H9 (cell line): ENCODE results near the gene TYMP. TPM values are rescaled to one million over a fixed set of nuclear protein-coding genes. Genes with fewer than 3 reads are reported as not detected.

ENCODE experiments used
- DNase-seq: peaks from one replicate; pipeline ENCODE4 v3.0.0-alpha.2; 2017
- H2AFZ ChIP-seq: one replicate; pipeline ENCODE4 v1.6.1; 2013; ENCODE audit warnings: mild to moderate bottlenecking, low read length, control low read depth, moderate library complexity
- H2AK5ac ChIP-seq: 2 replicates; pipeline ENCODE4 v1.6.1; 2013; ENCODE audit warnings: low read length, control low read depth, mixed read lengths; ENCODE audit not compliant: insufficient read length
- H2BK120ac ChIP-seq: one replicate; pipeline ENCODE4 v1.6.1; 2013; ENCODE audit warnings: low read depth, mild to moderate bottlenecking, low read length, control low read depth, inconsistent platforms; ENCODE audit not compliant: poor library complexity, severe bottlenecking
- H2BK12ac ChIP-seq: 2 replicates; pipeline ENCODE4 v1.6.1; 2013; ENCODE audit warnings: low read length, control low read depth, mixed read lengths, low read depth; ENCODE audit not compliant: insufficient read length
- H2BK15ac ChIP-seq: 2 replicates; pipeline ENCODE4 v1.6.1; 2013; ENCODE audit warnings: low read depth, low read length, control low read depth
- H2BK20ac ChIP-seq: one replicate; pipeline ENCODE4 v1.6.1; 2013; ENCODE audit warnings: low read depth, mild to moderate bottlenecking, low read length, control low read depth, inconsistent platforms; ENCODE audit not compliant: poor library complexity, severe bottlenecking
- H2BK5ac ChIP-seq: 2 replicates; pipeline ENCODE4 v1.6.1; 2013; ENCODE audit warnings: low read length, control low read depth, mixed read lengths; ENCODE audit not compliant: insufficient read length
- H3K14ac ChIP-seq: 2 replicates; pipeline ENCODE4 v1.6.1; 2013; ENCODE audit warnings: low read length, control low read depth; ENCODE audit not compliant: insufficient read depth
- H3K18ac ChIP-seq: 2 replicates; pipeline ENCODE4 v1.6.1; 2013; ENCODE audit warnings: low read depth, mild to moderate bottlenecking, mixed read lengths, low read length, control low read depth; ENCODE audit not compliant: insufficient read length
- H3K23ac ChIP-seq: 2 replicates; pipeline ENCODE4 v1.6.1; 2013; ENCODE audit warnings: low read length, control low read depth, mixed read lengths, low read depth; ENCODE audit not compliant: insufficient read length
- H3K23me2 ChIP-seq: 2 replicates; pipeline ENCODE4 v1.6.1; 2013; ENCODE audit warnings: low read depth, mild to moderate bottlenecking, mixed read lengths, low read length, control low read depth; ENCODE audit not compliant: insufficient read length, poor library complexity, severe bottlenecking
- H3K27ac ChIP-seq: 2 replicates; pipeline ENCODE4 v1.5.1; 2013; ENCODE audit warnings: low read length, control low read depth, mixed read lengths, low read depth; ENCODE audit not compliant: insufficient read length
- H3K27me3 ChIP-seq: 2 replicates; pipeline ENCODE4 v1.6.1; 2013; ENCODE audit warnings: low read length, control low read depth, inconsistent platforms; ENCODE audit not compliant: insufficient read depth
- H3K4ac ChIP-seq: 2 replicates; pipeline ENCODE4 v1.6.1; 2013; ENCODE audit warnings: low read depth, mild to moderate bottlenecking, control low read depth, inconsistent platforms, low read length, moderate library complexity
- H3K4me1 ChIP-seq: 2 replicates; pipeline ENCODE4 v1.6.1; 2013; ENCODE audit warnings: low read length, control low read depth, inconsistent platforms; ENCODE audit not compliant: insufficient read depth
- H3K4me2 ChIP-seq: 2 replicates; pipeline ENCODE4 v1.6.1; 2013; ENCODE audit warnings: low read length, control low read depth, mixed read lengths; ENCODE audit not compliant: insufficient read length, insufficient read depth
- H3K56ac ChIP-seq: 2 replicates; pipeline ENCODE4 v1.6.1; 2013; ENCODE audit warnings: low read depth, mild to moderate bottlenecking, mixed read lengths, low read length, control low read depth; ENCODE audit not compliant: insufficient read length
- H3K79me1 ChIP-seq: 2 replicates; pipeline ENCODE4 v1.6.1; 2013; ENCODE audit warnings: low read depth, mild to moderate bottlenecking, moderate library complexity, low read length, control low read depth, inconsistent platforms; ENCODE audit not compliant: insufficient read depth, poor library complexity, severe bottlenecking
- H3K79me2 ChIP-seq: 2 replicates; pipeline ENCODE4 v1.6.1; 2013; ENCODE audit warnings: low read length, control low read depth, inconsistent platforms; ENCODE audit not compliant: insufficient read depth
- H3K9ac ChIP-seq: 2 replicates; pipeline ENCODE4 v1.6.1; 2013; ENCODE audit warnings: low read length, control low read depth, mixed read lengths; ENCODE audit not compliant: insufficient read length; ENCODE audit errors: extremely low read depth
- H3K9me3 ChIP-seq: one replicate; pipeline ENCODE4 v1.6.1; 2013; ENCODE audit warnings: low read depth, low read length, inconsistent platforms; ENCODE audit not compliant: control insufficient read depth
- H3T11ph ChIP-seq: one replicate; pipeline ENCODE4 v1.6.1; 2013; ENCODE audit warnings: mild to moderate bottlenecking, low read length, control low read depth, inconsistent platforms
- H4K20me1 ChIP-seq: one replicate; pipeline ENCODE4 v1.6.1; 2013; ENCODE audit not compliant: control insufficient read depth, insufficient read length, insufficient read depth
- H4K5ac ChIP-seq: 2 replicates; pipeline ENCODE4 v1.6.1; 2013; ENCODE audit warnings: low read depth, mild to moderate bottlenecking, mixed read lengths, low read length, control low read depth; ENCODE audit not compliant: insufficient read length
- H4K8ac ChIP-seq: replicated peaks from 2 replicates; pipeline ENCODE4 v1.6.1; 2013; ENCODE audit warnings: low read length, control low read depth, mixed read lengths, low read depth; ENCODE audit not compliant: insufficient read length
- H4K91ac ChIP-seq: 2 replicates; pipeline ENCODE4 v1.6.1; 2013; ENCODE audit warnings: low read depth, mild to moderate bottlenecking, moderate library complexity, mixed read lengths, low read length, control low read depth; ENCODE audit not compliant: insufficient read length
- H3K27ac Mint-ChIP-seq, 3 experiments: 2 replicates in 2 of 3; 3 replicates in 1 of 3; pipeline ENCODE4 v1.8.0; 2020 to 2021; ENCODE audit warnings: mixed read lengths in 3 of 3, mild to moderate bottlenecking in 1 of 3, moderate library complexity in 1 of 3
- H3K27me3 Mint-ChIP-seq: 2 replicates; pipeline ENCODE4 v1.8.0; 2021; ENCODE audit warnings: low read depth, mild to moderate bottlenecking, moderate library complexity, mixed read lengths
- H3K36me3 Mint-ChIP-seq, 3 experiments: 2 replicates in 2 of 3; 3 replicates in 1 of 3; pipeline ENCODE4 v1.8.0; 2020 to 2021; ENCODE audit warnings: low read depth in 3 of 3, mixed read lengths in 3 of 3; ENCODE audit not compliant: insufficient read depth in 1 of 3
- H3K4me1 Mint-ChIP-seq, 2 experiments: 2 replicates each; pipeline ENCODE4 v1.8.0; 2020; ENCODE audit warnings: mixed read lengths in 2 of 2
- H3K4me3 Mint-ChIP-seq, 2 experiments: 2 replicates in 1 of 2; 3 replicates in 1 of 2; pipeline ENCODE4 v1.8.0; 2020 to 2021; ENCODE audit warnings: mild to moderate bottlenecking in 2 of 2, mixed read lengths in 2 of 2, moderate library complexity in 1 of 2
- H3K9me3 Mint-ChIP-seq, 2 experiments: 2 replicates in 1 of 2; 3 replicates in 1 of 2; pipeline ENCODE4 v1.8.0; 2020; ENCODE audit warnings: mild to moderate bottlenecking in 2 of 2, mixed read lengths in 2 of 2, moderate library complexity in 1 of 2
- CTCF ChIP-seq: fragments of 200-600 bp; sonication (generic); conservative IDR thresholded peaks from 3 replicates; pipeline ENCODE4 v1.8.0; 2021; ENCODE audit warnings: antibody characterized with exemption, mild to moderate bottlenecking
- WGBS: extraction: QIAGEN DNeasy Blood & Tissue Kit; methylation state at CpG from one replicate; pipeline ENCODE4 v1.1.7; 2013; ENCODE audit warnings: missing lambda C conversion rate, low lambda C conversion rate, mixed read lengths; ENCODE audit not compliant: insufficient read length; ENCODE audit errors: extremely low coverage; 5-methylcytosine and 5-hydroxymethylcytosine counted together
- total RNA-seq: library from RNA; stranded (reverse); gene quantifications from 2 replicates; pipeline ENCODE4 v1.2.1, GENCODE V29; 2021

The TYMP gene
- total RNA-seq, 1 experiment from 2014 or later, result 1.0 TPM

DNA sequence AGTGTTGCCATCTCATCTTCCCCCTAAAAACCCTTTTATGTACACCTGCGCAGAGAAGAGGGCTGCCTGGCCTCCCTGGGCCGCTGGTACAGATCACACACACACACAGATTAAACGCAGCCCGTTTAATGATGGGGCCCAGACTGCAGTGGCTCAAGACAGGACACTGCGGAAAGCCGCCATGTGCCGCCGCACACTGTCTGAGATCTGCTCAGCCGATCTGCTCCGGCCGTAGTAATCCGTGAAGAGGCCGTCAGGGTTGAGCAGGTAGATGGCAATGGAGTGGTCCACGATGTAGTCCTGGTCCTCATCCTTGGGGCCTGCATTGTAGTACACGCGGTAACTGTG, 6.4 kb downstream of the TYMP start:
- H3K4me3 Mint-ChIP-seq, result peak overlapping the region in 1 of 2 experiments; percentile 38; a peak in 2 of 5 replicates
- no CpG with 5 or more reads among the region's 16 CpGs for WGBS

More for the DNA sequence above, 6.4 kb downstream of the TYMP start:
- TF ChIP-seq CTCF, result no peak
- no peak overlapping the region for H2BK20ac ChIP-seq
- no peak overlapping the region for H2BK15ac ChIP-seq
- H2AFZ ChIP-seq, result no peak overlapping the region
- H3K4me1 ChIP-seq, result peaks cover 3% of the 10 kb centered on the region; the same call in 1 of the 2 replicates
- H3K4ac ChIP-seq, result no peak overlapping the region
- DNase-seq, result no peak
- no peak overlapping the region for H4K8ac ChIP-seq
- H4K5ac ChIP-seq, result no peak overlapping the region
- no peak overlapping the region for H2BK120ac ChIP-seq
- H3K4me1 Mint-ChIP-seq, result peaks cover 11 to 15% of the 10 kb centered on the region in 2 experiments
- H3K79me2 ChIP-seq, result no peaks in the 10 kb centered on the region
- no peak overlapping the region for H2BK5ac ChIP-seq
- peaks cover 19% of the 10 kb centered on the region for H3K27me3 Mint-ChIP-seq
- H4K20me1 ChIP-seq, result no peaks in the 10 kb centered on the region
- no peak overlapping the region for H3K18ac ChIP-seq
- no peak overlapping the region for H3K23ac ChIP-seq
- no peak overlapping the region for H2AK5ac ChIP-seq
- H4K91ac ChIP-seq, result no peak overlapping the region
- peaks cover 5% of the 10 kb centered on the region; the same call in 1 of the 2 replicates for H3K27me3 ChIP-seq
- H3K9me3 Mint-ChIP-seq, result no peaks in the 10 kb centered on the region; a peak in 1 of 5 replicates
- no peak overlapping the region for H3K9ac ChIP-seq
- H3K9me3 ChIP-seq, result no peaks in the 10 kb centered on the region
- no peaks in the 10 kb centered on the region for H3K79me1 ChIP-seq
- no peak overlapping the region for H2BK12ac ChIP-seq
- H3T11ph ChIP-seq, result no peak overlapping the region
- no peak overlapping the region for H3K27ac Mint-ChIP-seq
- H3K27ac ChIP-seq, result no peak overlapping the region
- H3K23me2 ChIP-seq, result peaks cover 3% of the 10 kb centered on the region
- no peak overlapping the region for H3K4me2 ChIP-seq
- H3K14ac ChIP-seq, result no peak overlapping the region
- peaks cover 7 to 44% (median 32%) of the 10 kb centered on the region in 3 experiments; a peak in 6 of 7 replicates for H3K36me3 Mint-ChIP-seq
- H3K56ac ChIP-seq, result no peak overlapping the region
